Activated CD8-positive, alpha-beta memory T cell treated with anti-CD3 and anti-CD28 coated beads for 1 hour (primary cell): ENCODE data around the gene KCNMA1.

Experiments used
- DNase-seq, 2 donors: peaks; one replicate each; pipeline ENCODE4 v3.0.0-alpha.2; 2020; ENCODE audit warnings: low read depth in 1 of 2; ENCODE audit errors: extremely low read depth in 1 of 2

KCNMA1 gene

DNA sequence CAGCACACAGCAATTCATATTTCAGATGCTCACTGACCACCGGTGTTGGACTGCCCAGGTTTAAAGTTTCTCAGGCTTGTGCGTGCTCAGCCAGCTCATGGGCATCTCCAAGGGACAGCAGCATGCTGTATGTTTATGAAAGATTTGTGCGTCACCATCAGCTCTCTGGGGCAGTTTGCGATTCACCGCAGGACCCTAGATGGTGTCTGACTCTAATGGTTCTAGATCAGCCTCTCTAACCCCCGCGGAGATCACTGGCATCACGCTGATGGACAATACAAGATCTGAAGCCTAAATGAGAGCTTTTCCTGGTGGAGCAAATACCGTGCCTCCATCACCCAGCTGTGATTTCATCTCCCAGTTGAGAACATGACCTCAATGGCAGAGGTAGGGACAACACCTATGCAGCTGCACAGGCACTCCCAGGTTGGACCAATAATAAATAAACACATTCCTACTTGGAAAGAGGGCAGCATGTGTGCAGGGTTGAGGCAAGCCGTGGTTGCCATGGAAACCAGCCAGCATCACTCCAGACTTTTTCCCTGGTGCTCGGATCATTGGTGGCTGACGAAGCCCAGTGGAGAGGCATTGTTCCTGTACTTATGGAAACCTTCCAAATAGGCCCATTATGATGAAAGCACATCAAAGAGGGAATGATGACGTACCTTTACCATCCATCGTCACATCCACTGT lies 253.6 kb downstream of the KCNMA1 start:
- no peak for DNase-seq

DNA sequence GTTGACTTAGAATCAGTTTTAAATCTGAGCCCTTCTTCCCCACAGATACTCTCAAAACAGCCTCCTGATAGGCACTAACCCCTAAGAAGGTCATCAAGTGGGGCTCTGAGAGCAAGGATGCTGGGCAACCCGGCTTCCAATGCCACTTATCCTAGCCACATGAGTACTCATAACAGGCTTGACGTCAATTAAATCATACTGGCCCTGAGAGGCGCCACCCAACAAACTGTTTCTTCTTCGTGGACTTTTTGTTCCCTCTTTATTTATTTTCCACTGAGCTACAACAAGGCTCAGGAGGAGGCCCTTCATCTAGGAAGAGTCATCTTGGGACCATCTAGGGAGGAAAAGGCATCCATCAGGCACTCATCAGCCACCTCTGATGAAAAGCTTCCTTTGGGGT lies 255.9 kb downstream of the KCNMA1 start:
- no peak for DNase-seq

DNA sequence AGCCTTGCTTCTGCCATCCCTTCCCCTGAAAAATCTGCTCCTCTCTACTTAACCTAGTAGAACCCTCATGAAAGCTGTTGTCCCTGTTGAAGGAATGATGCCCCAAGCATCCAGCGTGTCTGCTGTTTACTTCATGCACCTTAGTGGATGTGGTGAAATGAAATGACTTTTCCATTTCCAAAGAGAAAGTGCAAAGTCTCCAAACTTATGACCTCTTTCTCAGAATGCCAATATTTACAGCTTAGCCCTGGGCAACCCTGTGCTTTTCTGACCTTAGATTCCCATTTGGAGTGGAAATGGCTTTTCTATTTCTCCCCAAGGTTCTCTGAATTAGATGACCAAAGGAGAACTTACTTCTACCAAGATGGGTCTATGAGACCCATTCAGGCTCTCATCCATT lies 256.9 kb downstream of the KCNMA1 start:
- DNase-seq: no peak

DNA sequence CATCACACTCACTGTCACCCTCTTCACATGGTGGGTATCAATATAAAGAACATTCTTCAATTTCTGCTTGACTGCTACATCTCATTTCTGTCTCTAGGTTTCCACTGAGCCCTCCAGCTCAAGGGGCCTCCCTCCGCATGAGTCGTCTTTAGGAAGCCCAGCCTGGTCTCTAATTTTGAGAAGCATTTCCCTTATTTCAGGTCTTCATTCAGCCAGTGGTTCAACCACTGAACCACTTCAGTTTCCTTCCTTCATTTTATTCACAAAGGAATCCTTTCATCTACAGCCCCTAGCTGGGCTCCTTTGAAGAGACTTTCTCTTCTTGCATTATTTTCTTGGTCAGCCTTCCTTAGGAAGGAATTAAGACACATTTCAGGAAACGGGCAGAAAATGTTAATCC lies 257.4 kb downstream of the KCNMA1 start:
- no peak for DNase-seq

DNA sequence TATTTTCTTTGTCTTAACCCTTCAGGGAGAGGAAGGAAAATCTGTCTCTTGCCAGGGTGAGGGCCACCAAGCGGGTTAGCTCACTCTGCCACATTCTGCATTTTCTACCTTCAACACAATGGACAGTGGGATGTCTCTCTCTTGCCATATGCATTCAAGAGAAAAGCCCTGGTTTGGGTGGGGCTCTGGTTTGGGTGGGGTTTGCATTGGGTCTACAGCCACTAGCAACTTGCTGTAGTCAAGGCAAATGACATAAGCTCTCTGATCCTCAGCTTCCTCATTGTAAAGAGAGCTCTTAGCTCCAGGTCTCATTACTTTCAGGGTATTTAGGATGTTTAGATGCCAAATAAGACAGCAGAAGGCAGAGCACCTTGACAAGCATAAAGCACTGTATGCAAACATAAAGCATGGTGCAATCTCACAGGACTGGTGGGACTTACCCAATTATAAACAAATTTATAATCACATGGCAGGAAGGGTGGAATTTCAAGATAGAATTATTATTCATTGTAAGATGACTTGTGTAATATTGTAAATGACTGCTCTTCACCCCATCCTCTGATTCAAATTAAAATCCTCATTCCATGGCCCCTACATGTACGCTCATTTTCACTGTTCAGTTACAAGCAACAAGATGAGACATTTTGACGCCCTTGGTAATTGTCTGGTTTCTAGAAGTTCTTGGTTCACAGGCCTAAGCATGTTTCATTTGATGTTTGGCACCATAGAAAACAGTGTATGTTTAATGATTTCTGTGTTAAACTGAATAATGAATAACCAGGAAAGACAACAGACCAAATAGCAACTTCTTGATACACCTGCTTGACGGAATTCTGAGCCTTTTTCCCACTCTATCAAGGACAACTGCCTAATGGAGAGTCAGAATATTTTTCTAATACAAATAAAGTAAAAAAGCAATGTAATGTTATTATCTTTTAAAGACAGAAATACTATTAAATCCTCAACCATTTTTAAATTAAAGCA lies 258.9 kb downstream of the KCNMA1 start:
- DNase-seq: no peak

DNA sequence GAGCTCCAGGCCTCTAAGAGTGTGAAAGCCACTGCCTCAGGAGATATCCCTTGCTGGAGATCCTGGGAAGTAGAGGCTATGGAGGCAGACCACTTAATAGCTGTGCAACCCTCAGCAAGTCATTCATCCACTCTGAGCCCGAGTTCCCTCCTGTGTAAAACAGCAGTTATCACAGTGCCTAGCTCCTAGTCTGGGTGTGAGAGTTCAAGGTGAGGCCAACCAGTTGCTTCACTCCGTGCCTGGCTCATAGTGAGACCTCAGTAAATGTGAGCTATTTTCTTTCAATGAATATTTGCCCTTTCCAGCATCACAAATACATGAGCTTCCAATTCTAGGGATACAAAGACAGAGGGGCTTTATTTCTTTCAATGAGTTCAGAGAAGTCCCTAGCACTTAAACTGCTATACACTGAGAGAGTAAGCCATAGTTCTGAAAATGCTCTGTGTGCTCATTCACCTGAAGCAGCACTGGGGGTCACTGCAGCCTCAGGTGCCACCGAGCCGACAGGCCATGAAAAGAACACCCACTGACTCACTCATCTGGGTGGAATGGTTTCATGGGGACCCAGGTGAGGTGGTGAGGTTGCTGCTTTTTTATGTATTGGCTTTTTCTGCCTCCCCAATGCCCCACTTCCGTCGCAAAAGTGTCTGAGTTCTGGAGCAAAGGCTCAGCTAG lies 259.8 kb downstream of the KCNMA1 start:
- DNase-seq: no peak

DNA sequence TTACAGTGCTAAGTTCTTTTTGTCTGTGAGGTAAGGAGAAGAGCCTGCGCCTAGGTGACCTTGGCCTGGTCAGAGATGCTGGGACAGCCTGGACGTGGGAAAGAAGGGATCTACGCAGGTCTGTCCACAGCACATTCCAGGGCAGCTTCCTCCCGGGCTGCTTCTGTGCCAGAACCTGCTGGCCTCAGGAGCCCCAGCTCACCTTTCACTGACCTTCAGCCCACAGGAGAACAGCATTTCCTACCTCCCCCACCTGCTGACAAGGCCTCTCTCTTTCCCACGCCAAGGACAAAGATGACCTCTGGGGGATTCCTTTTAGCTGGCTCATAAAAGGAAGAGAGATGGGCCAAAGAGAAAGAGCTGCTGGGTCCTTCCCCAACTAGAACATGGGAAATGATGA lies 260.6 kb downstream of the KCNMA1 start:
- DNase-seq: no peak

DNA sequence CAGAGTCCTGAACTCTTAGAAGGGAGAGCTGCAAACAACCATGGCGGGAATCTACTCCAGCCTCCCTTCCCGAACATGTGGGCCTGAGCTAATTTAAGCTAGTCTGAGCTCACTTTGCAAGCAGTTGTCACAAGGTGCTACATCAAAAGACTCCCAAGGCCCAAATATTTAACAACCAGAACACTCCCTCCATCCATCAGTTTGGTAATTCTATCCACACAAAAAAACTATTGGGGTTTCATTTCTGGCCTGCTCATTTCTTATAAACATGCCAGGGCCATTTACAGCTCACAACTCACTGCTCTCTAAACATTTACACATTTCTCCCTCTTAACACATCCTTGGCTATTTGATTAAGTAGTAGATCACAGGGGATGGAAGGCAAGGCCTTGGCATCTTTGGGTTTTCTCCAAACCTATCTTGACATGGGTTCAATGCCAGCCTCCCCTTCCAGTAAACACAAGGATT lies 263.4 kb downstream of the KCNMA1 start:
- DNase-seq: no peak

DNA sequence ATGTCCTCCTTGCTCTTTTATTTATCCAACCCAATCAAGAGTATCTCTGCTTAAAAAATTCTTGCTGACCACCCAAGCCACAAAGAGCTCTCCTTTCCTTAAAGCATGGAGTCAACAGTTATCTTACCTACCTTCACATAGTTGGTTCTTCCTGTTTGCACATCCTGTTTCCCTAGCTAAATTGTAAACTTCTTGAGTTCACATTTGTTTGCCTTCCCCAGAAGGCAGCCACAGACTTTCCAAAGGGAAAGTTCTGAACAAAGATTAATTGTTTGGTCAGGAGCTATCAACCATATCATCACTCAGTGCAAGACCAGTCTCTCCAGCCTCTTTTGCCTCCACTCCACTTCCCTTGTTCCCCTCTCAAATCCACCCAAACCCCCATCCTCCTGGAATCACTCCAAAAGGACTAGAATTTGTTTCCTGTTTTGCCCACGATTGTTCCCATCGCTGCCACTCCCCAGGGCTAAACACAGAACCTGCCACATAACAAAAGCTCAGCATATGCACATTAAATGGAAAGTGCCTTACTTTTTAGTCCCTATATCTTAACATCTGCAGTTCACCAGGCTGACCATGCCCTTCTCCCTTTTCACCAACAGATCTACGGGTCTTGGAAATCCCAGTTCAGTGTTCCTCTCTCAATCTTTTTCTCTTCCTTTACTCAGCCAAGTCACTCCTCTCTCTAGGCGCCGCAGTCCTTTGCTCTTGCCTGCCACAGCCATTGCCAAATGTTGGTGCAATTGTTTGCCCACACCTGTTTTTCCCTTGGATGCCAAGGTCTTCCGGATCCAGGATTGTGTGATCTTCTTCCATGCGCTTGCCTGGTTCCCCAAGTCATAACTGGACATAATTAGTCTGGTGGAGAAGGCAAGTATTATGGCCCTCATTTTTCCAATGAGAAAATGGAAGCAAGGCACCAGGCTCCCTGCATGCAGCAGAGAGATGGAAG lies 265.5 kb downstream of the KCNMA1 start:
- DNase-seq: no peak

DNA sequence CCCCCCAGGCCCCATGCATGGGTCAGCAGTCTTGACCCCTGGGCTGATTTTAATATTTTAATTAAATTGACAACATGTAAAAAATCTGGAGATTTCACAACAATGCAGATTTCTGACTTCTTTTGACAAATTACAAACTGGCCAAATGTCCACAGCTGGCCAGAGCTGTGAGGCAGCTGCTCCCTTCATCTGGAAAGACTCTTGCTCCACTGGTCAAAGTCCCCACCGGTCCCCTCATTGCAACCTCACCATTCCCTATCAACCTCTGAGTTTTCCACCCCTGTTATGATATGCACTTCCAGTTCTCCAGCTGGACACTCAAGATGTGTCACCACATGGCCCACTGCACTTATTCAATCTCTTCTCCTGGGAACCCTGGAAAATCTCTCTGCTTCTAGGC lies 266.2 kb downstream of the KCNMA1 start:
- DNase-seq: no peak

DNA sequence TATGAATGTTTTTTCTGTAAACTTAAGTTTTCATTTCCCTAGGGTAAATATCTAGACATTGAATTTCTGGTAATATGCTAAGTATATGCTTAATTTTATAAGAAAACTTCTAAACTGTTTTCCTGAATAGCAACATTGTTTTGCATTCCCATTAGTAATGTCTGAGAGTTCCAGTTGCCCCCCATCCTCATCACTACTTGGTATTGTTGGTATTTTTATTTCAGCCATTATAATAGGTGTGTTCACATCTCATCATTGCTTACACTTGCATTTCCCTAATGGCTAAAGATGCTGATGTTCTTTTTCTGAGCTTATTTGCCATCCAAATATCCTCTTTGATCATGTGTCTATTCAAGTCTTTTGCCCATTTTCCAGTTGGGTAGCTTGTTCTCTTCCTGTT lies 269.6 kb downstream of the KCNMA1 start:
- DNase-seq: no peak

DNA sequence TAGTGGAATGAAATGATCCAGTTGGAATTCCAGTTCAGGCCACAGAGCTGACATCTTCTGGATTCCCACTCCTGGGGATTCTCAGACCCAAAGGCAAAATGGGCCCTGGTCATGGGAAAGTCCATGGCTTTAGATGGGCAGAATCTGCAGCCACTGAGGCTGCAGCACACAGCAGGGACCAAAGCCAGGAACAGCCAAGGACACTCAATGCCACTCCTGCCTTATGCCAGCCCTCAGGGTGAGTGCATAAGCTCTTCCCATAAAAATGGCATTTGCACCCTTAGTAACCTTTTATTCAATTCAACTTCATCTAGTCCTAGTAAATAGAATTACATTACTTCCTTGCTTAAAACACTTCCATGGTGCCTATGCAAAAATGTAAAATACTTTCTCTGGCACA lies 274.4 kb downstream of the KCNMA1 start:
- no peak for DNase-seq

DNA sequence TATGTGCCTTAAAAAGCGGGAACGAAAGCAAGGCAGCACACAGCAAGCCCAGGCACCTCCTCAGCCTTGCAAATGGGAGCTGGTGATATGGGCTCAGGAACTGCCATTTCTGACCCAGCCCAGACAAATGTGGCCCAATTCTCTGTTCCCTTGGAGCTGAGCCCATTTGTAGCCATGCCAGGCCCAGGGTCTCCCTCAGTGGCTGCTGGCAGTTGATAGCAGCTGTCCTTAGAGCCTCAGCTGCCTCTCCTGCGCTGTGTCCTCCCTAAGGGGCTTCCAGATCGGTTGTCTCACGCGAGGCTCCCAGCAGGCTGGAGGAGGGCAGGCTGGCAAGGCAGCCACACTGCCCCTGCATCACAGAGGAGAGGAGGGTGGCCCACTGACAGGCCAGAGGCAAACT lies 275.8 kb downstream of the KCNMA1 start:
- DNase-seq: no peak

DNA sequence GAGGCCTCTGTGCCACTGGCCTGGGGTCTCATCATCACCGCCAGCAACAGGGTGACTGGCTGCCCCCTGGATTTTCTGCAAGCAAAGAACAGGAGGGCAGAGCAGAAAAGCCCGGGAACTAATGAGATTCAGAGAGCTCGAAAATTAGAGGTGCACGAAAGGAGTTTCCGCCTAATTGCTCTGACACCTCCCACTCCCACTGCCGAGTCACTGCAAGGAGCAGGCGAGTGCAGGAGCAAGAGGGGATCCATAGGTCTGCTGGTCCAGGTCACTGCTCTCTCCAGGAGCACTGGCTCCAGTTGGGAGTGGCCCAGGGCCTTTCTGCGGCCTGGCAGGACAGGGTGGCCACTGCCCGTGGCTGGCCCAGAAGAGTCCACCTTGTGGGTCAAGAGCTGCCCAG lies 276.2 kb downstream of the KCNMA1 start:
- DNase-seq: no peak

DNA sequence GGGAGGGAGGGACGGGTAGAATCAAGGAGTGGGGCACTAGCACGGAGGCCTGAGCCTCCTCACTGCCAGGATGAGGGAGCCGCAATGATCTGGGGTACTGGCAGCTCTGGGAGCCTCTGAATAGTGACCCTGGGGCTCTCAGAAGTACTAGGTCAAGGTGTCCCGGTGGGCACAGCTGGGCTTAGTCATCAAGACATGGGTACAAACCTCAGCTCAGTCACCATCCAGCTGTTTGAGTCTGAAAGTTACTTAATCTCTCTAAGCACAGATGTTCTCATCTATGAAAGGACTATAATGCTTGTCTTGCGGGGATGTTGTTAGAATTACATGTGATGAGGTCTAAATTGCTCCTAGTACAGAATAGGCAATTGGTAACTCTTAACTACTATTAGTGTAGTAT lies 276.8 kb downstream of the KCNMA1 start:
- no peak for DNase-seq

DNA sequence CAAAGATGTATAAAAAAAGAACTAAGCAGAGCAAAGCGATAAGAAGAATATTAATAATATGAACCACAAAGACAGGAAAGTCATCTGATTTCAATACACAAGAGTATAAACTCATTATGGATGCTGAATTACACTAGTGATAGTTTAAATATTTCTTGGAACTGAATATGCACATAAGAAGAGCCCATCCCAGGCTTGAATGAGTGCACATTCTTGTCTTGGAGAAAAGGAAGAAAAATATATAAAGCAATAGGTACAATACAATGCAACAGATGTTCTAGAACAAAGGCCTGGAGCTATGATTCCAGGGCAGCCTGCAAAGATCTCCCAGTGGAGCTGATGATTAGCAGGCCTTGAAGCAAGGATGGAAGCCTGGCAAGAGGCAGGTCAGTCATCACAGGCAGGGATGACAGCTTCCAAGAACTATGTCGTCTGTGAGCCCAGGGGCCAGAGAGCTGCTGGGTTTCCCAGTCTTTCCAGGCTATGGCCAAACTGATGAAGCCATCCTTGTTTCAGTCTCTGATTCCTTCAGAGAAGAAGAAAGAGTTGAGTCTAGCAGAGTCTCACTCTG lies 277.6 kb downstream of the KCNMA1 start:
- no peak for DNase-seq

DNA sequence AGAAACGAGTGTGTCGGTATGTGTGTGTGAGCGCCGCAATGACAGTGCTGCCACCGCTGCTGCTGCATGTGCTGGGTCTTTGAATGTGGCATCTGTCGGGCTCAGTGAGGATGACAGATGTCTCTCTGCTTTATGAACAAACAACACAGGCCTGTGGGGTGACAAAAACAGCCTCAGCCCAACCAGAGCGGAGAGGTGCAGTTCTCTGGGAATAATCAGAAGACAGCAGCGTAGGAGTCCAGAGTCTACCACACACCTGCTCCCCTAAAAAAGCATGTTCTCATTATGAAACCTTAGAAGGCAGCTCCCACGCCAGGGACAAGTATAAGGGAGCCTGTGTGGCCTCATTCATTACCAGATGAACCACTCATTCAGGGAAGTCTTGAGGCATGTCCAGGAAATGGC lies 278.3 kb downstream of the KCNMA1 start:
- DNase-seq: no peak

DNA sequence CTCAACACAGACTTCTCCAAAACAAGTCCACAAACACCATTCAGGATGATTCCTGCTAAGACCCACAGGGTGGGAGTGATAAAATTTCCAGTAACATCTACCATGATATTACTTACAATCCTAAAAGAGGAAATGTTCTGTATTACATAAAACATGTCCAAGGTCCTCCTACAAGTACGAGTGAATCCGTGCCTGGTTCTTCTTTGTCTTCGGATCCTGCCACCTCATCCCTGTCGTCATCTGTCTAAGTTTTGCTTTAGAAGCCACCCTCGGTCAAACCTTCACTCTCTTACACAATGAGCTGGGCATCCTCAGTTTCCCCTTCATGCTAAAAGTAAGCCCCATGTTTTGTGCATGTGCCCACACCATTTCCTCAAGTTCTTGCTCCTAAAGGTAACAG lies 279.0 kb downstream of the KCNMA1 start:
- DNase-seq: no peak

DNA sequence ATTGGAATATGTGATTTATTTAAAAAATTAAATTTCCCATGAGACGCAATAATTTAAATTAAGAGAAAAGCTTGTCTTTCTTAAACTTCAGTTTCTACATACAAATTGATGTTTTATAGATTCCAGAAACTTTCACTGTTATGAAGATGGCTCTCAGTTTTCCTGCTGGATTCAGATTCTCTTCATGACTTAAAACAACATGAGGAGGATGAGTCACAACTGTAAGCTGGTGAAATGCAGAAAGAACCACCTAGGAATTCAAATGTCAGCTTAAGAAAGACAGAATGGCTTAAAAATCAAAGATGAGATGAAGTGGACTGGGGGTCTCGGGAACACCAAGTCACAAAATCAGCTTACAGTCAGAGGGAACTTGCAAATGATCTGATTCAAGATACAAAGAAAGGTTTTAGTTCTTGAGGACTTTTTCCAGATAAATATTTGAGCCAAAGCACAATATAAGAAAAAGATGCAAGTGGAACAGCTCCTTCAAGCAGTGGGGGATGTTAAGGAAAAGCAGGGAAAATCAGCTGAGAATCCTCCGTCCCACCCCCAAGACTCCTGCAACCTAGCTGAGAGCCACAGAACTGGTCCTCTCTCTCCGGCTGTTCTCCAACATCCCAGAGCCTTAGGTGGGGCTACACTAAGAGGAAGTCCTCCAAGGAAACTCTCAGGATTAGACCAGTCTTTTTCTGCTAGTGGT lies 279.8 kb downstream of the KCNMA1 start:
- DNase-seq: no peak
